ENCODE data around the gene PCDHGA1. TPM values are rescaled to one million over a fixed set of nuclear protein-coding genes. Genes with fewer than 3 reads are reported as not detected.

The PCDHGA1 gene
- total RNA-seq, 1 experiment from 2014 or later: 0.63 TPM

DNA sequence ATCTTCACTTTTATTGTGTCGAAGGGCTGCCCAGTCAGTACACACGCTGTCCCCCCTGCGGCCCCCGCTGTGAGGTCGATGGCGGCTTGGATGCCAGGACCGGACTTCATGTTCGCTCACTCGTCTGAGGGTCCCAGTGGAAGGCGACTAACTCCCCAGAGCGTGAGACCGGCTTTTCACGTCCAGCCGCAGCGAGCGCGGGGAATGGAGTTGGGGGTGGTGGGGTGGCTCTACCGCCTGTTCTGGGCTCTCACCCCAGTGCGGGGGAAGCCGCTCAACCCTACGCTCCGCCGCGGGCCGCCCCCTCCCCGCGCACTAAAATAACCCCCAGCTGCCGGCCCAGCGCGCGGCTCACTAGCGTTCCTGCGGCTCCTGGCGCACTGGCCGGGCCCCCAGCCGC, 26.6 kb upstream of the PCDHGA1 start, which contains the start of gene SLC25A2:
Gene SLC25A2, minus strand, starts transcription at position 294 of the 400 bp plus-strand sequence. Its CDS starts 184 bp downstream, at position 110.
- no peak within 1 kb of the TSS for H3K4me3 Mint-ChIP-seq
- no peak within 1 kb of the TSS for H2AFZ ChIP-seq (ENCODE audit: low read length)
- no peak within 1 kb of the TSS for H3K23ac ChIP-seq (ENCODE audit: insufficient read length, low read depth, low read length)
- H3K4ac ChIP-seq (ENCODE audit: low read depth, low read length): no peak within 1 kb of the TSS
- H2BK5ac ChIP-seq (ENCODE audit: insufficient read length, low read length): no peak within 1 kb of the TSS
- no peaks in the 10 kb centered on the region for H3K9me3 ChIP-seq (ENCODE audit: control insufficient read depth, low read depth, low read length)
- no peak within 1 kb of the TSS for H3K18ac ChIP-seq (ENCODE audit: insufficient read length, low read depth, low read length)
- no peak within 1 kb of the TSS for H2AK5ac ChIP-seq (ENCODE audit: insufficient read length, low read length)
- H3K4me1 Mint-ChIP-seq: no peaks in the 10 kb centered on the region
- H3K27me3 Mint-ChIP-seq (ENCODE audit: low read depth): no peaks in the 10 kb centered on the region
- H3T11ph ChIP-seq (ENCODE audit: low read length): no peak within 1 kb of the TSS
- H3K79me1 ChIP-seq (ENCODE audit: insufficient read depth, low read depth, low read length, poor library complexity, severe bottlenecking): no peaks in the 10 kb centered on the region
- H3K14ac ChIP-seq (ENCODE audit: insufficient read depth, low read length): no peak within 1 kb of the TSS
- no peak for DNase-seq
- no peak within 1 kb of the TSS for H2BK20ac ChIP-seq (ENCODE audit: low read depth, low read length, poor library complexity, severe bottlenecking)
- H3K23me2 ChIP-seq (ENCODE audit: insufficient read length, low read depth, low read length, poor library complexity, severe bottlenecking): no peaks in the 10 kb centered on the region
- H4K20me1 ChIP-seq (ENCODE audit: control insufficient read depth, insufficient read depth, insufficient read length): no peaks in the 10 kb centered on the region
- H4K5ac ChIP-seq (ENCODE audit: insufficient read length, low read depth, low read length): no peak within 1 kb of the TSS
- H2BK12ac ChIP-seq (ENCODE audit: insufficient read length, low read depth, low read length): no peak within 1 kb of the TSS
- H3K27ac Mint-ChIP-seq: peak within 1 kb of the TSS in 1 of 3 experiments; percentile 52; a peak in 1 of 7 replicates
- no peak within 1 kb of the TSS for H2BK15ac ChIP-seq (ENCODE audit: low read depth, low read length)
- H3K56ac ChIP-seq (ENCODE audit: insufficient read length, low read depth, low read length): no peak within 1 kb of the TSS
- H2BK120ac ChIP-seq (ENCODE audit: low read depth, low read length, poor library complexity, severe bottlenecking): no peak within 1 kb of the TSS
- H3K36me3 Mint-ChIP-seq (ENCODE audit: insufficient read depth in 1 of 3, low read depth in 3 of 3): peaks cover 0 to 2% (median 0%) of the 10 kb centered on the region in 3 experiments; a peak in 3 of 7 replicates
- peaks cover 14 to 50% of the 10 kb centered on the region in 2 experiments; a peak in 4 of 5 replicates for H3K9me3 Mint-ChIP-seq
- no peak within 1 kb of the TSS for H3K27ac ChIP-seq (ENCODE audit: insufficient read length, low read depth, low read length)
- no peaks in the 10 kb centered on the region; the same call in 1 of the 2 replicates for H3K79me2 ChIP-seq (ENCODE audit: insufficient read depth, low read length)
- H4K91ac ChIP-seq (ENCODE audit: insufficient read length, low read depth, low read length): no peak within 1 kb of the TSS
- H4K8ac ChIP-seq (replicated peaks; ENCODE audit: insufficient read length, low read depth, low read length): no peak within 1 kb of the TSS
- H3K9ac ChIP-seq (ENCODE audit: extremely low read depth, insufficient read length, low read length): no peak within 1 kb of the TSS
- H3K4me1 ChIP-seq (ENCODE audit: insufficient read depth, low read length): no peaks in the 10 kb centered on the region
- TF ChIP-seq, protein P1, sequence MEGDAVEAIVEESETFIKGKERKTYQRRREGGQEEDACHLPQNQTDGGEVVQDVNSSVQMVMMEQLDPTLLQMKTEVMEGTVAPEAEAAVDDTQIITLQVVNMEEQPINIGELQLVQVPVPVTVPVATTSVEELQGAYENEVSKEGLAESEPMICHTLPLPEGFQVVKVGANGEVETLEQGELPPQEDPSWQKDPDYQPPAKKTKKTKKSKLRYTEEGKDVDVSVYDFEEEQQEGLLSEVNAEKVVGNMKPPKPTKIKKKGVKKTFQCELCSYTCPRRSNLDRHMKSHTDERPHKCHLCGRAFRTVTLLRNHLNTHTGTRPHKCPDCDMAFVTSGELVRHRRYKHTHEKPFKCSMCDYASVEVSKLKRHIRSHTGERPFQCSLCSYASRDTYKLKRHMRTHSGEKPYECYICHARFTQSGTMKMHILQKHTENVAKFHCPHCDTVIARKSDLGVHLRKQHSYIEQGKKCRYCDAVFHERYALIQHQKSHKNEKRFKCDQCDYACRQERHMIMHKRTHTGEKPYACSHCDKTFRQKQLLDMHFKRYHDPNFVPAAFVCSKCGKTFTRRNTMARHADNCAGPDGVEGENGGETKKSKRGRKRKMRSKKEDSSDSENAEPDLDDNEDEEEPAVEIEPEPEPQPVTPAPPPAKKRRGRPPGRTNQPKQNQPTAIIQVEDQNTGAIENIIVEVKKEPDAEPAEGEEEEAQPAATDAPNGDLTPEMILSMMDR (conservative IDR thresholded peaks at IDR 0.05): no peak
- no peak within 1 kb of the TSS for H3K4me2 ChIP-seq (ENCODE audit: insufficient read depth, insufficient read length, low read length)
- H3K27me3 ChIP-seq (ENCODE audit: insufficient read depth, low read length): no peaks in the 10 kb centered on the region
- WGBS (ENCODE audit: extremely low coverage, insufficient read length, low lambda C conversion rate): no CpG with 5 or more reads among the region's 36 CpGs
